Activated naive CD8-positive, alpha-beta T cell treated with anti-CD3 and anti-CD28 coated beads, Interleukin-2, amount 50 U/mL, for 16 hours (primary cell): ENCODE data around the gene URM1.
"Not testable (repeated sequence)": the region's sequence is repeated elsewhere in the genome, so short reads cannot be mapped to it uniquely, and the experiment has no call there.

Experiments used
- DNase-seq: peaks from one replicate; pipeline ENCODE4 v3.0.0-alpha.2; 2020; ENCODE audit warnings: low read depth, low spot score

Gene URM1

GRCh38 chr9:128409450-128409849 is 38.3 kb downstream of the URM1 start:
- no peak for DNase-seq

GRCh38 chr9:128409978-128410377 is 38.8 kb downstream of the URM1 start:
- DNase-seq: no peak

GRCh38 chr9:128411364-128412119 is 40.4 kb downstream of the URM1 start:
- DNase-seq: no peak

- no peak for DNase-seq
Measured at GRCh38 chr9:128412120-128412790, 41.1 kb downstream of the URM1 start.

- not testable (repeated sequence) for DNase-seq
Measured at GRCh38 chr9:128413728-128414127, 42.6 kb downstream of the URM1 start.

- no peak for DNase-seq
Measured at GRCh38 chr9:128414461-128414860, 43.3 kb downstream of the URM1 start.

GRCh38 chr9:128415281-128415680 is 44.1 kb downstream of the URM1 start:
- DNase-seq: no peak

- DNase-seq: no peak
Measured at GRCh38 chr9:128416014-128416413, 44.8 kb downstream of the URM1 start.

GRCh38 chr9:128416432-128417019 is 45.4 kb downstream of the URM1 start:
- no peak for DNase-seq

GRCh38 chr9:128419061-128419925 is 48.1 kb downstream of the URM1 start:
- DNase-seq: no peak

GRCh38 chr9:128420060-128420650 is 49.0 kb downstream of the URM1 start:
- DNase-seq: peak; percentile 23

- DNase-seq: peak; percentile 9
Measured at GRCh38 chr9:128420651-128421481, 49.7 kb downstream of the URM1 start, which contains the start of gene CERCAM. Gene CERCAM (plus strand): TSS chr9:128420857. CDS start chr9:128420878, 21 bp downstream.

GRCh38 chr9:128421482-128421996 is 50.4 kb downstream of the URM1 start:
- no peak for DNase-seq

GRCh38 chr9:128422022-128422782 is 51.0 kb downstream of the URM1 start:
- not testable (repeated sequence) for DNase-seq

- DNase-seq: no peak
Measured at GRCh38 chr9:128422783-128423150, 51.6 kb downstream of the URM1 start.

- DNase-seq: not testable (repeated sequence)
Measured at GRCh38 chr9:128423356-128423755, 52.2 kb downstream of the URM1 start.

- no peak for DNase-seq
Measured at GRCh38 chr9:128424268-128424780, 53.1 kb downstream of the URM1 start.

GRCh38 chr9:128428644-128429512 is 57.7 kb downstream of the URM1 start:
- no peak for DNase-seq
